Caki2 (cell line): ENCODE results near the gene EFR3B. TPM values are rescaled to one million over a fixed set of nuclear protein-coding genes. Genes with fewer than 3 reads are reported as not detected.

Experiments
- DNase-seq: peaks from one replicate; pipeline ENCODE4 v3.0.0-alpha.2; 2015; ENCODE audit warnings: low read depth
- in situ Hi-C: cut with HindIII; loops from 2 replicates; pipeline ENCODE4 v1.10.0; 2016; ENCODE audit warnings: low sequenced_read_pairs, low pct_unique_long_range_greater_than_20kb, mixed read lengths
- total RNA-seq: library from RNA; depleted of rRNA; stranded (reverse); fragments of >200 nt; shearing (Covaris generic); gene quantifications from 2 replicates; pipeline ENCODE4 v1.2.3, GENCODE V29; 2014; ENCODE audit warnings: low replicate concordance

EFR3B gene
- total RNA-seq, 1 experiment from 2014 or later, result 0.71 TPM

- in situ Hi-C loops, result no loop called here
These were observed 20.6 kb downstream of the EFR3B start for GRCh38 chr2:25062511-25062917.

GRCh38 chr2:25063876-25064660, 22.2 kb downstream of the EFR3B start:
- in situ Hi-C loops, result no loop called here
- DNase-seq, result no peak

More at GRCh38 chr2:25062511-25062917, 20.6 kb downstream of the EFR3B start:
- no peak for DNase-seq

GRCh38 chr2:25065768-25066167, 23.9 kb downstream of the EFR3B start:
- in situ Hi-C loops, result no loop called here
- DNase-seq, result no peak

- in situ Hi-C loops, result no loop called here
- DNase-seq, result no peak
These were observed 24.6 kb downstream of the EFR3B start for GRCh38 chr2:25066455-25066854.

GRCh38 chr2:25068217-25068616, 26.3 kb downstream of the EFR3B start:
- DNase-seq, result no peak
- in situ Hi-C loops, result no loop called here

- in situ Hi-C loops, result no loop called here
- no peak for DNase-seq
These were observed 30.1 kb downstream of the EFR3B start for GRCh38 chr2:25071966-25072365.

- DNase-seq, result no peak
- in situ Hi-C loops, result no loop called here
These were observed 30.7 kb downstream of the EFR3B start for GRCh38 chr2:25072606-25073005.

GRCh38 chr2:25073025-25073424, 31.1 kb downstream of the EFR3B start:
- in situ Hi-C loops, result no loop called here
- no peak for DNase-seq

GRCh38 chr2:25073914-25074313, 32.0 kb downstream of the EFR3B start:
- DNase-seq, result no peak

GRCh38 chr2:25074826-25075225, 33.0 kb downstream of the EFR3B start:
- in situ Hi-C loops, result no loop called here
- no peak for DNase-seq

More at GRCh38 chr2:25073914-25074313, 32.0 kb downstream of the EFR3B start:
- in situ Hi-C loops, result no loop called here

GRCh38 chr2:25076749-25077148, 34.9 kb downstream of the EFR3B start:
- in situ Hi-C loops, result no loop called here
- DNase-seq, result no peak

GRCh38 chr2:25077789-25078169, 35.9 kb downstream of the EFR3B start:
- in situ Hi-C loops, result no loop called here

GRCh38 chr2:25078170-25079049, 36.5 kb downstream of the EFR3B start:
- peak; percentile 98 for DNase-seq
- in situ Hi-C loops, result no loop called here

More at GRCh38 chr2:25077789-25078169, 35.9 kb downstream of the EFR3B start:
- DNase-seq, result no peak

- in situ Hi-C loops, result no loop called here
- no peak for DNase-seq
These were observed 37.3 kb downstream of the EFR3B start for GRCh38 chr2:25079050-25079635.

- in situ Hi-C loops, result no loop called here
- DNase-seq, result no peak
These were observed 39.4 kb downstream of the EFR3B start for GRCh38 chr2:25081237-25081790.

GRCh38 chr2:25082002-25082622, 40.2 kb downstream of the EFR3B start:
- no peak for DNase-seq
- in situ Hi-C loops, result no loop called here

GRCh38 chr2:25085761-25086560, 44.1 kb downstream of the EFR3B start:
- no peak for DNase-seq
- in situ Hi-C loops, result no loop called here
